Measurements from ENCODE around the gene TMPRSS2.

Gene TMPRSS2

GRCh38 chr21:41446586-41446985 lies 61.4 kb downstream of the TMPRSS2 start:
- DNase-seq: no peak

DNA sequence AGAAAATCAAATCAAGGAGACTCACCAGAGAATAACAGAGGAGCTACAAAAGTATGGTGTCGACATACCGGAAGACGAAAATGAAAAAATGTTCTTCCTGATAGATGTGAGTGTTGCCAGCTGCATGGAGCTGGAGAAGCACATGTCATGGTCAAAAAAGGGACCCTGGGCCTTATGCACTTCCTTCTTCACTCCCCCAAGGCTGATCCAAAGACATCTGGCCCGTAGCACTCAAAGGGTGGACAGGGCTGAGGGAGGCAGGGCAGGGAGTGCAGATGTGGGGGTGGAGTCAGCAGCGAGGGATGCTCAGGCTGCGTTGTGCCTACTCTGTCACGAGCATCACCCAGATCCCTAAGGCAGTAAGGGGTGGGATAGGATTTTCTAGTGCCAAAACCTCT lies 62.5 kb downstream of the TMPRSS2 start:
- DNase-seq: no peak

DNA sequence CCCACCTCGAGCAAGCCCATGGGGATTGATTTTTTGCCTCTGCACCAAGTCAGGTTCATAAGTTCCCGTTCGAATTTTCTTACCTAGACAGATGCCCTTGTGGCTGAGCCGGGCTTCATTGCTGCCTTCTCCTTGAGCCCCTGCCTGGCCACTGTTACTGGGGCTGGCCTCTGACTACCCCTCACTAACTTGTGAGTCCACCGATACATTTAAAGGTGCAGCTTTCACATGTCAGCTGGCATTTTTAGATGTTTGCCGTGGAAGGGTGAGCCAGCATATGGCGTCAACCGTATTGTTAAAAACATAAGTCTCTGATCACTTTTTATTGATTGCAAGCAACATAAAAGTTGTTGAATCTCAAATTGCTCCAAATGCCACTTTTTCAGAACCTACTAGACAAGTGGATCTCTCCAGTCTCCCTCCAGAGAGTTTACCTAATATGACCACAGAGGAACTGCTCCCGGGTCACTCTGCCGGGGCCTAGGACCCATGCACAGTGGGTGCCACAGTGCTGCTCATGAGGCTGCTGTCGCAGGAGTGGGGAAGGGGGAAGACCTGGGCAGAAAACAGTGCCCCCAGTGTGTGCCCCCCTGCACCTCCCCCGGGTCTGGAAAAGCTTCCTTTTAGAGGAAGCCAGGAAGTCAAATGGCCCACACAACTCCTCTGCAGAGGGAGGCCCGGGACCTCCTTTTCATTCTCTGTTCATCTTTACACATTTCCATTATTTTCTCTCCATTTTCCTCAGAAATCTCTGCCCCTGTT lies 63.1 kb downstream of the TMPRSS2 start:
- DNase-seq: no peak

DNA sequence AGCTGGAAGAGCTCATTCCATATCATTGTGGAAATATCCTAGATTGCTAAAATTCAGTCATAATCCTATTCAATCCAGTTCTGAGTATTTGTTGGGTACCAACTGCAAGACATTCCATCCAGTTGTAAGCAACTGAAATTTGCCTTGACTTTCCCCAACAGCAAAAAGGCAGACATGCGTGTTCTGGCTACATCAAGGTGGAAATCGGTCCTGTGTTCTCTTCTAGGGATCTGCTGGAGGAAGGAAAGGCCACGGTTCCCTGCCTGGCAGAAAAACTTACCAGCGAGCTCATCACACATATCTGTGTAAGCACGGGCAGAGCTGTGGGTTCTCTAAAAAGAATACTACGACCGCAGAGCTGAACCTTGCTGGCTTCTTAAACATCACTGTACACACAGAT lies 64.4 kb downstream of the TMPRSS2 start:
- no peak for DNase-seq

- no peak for DNase-seq
These were observed 65.3 kb downstream of the TMPRSS2 start for GRCh38 chr21:41442481-41443186.

DNA sequence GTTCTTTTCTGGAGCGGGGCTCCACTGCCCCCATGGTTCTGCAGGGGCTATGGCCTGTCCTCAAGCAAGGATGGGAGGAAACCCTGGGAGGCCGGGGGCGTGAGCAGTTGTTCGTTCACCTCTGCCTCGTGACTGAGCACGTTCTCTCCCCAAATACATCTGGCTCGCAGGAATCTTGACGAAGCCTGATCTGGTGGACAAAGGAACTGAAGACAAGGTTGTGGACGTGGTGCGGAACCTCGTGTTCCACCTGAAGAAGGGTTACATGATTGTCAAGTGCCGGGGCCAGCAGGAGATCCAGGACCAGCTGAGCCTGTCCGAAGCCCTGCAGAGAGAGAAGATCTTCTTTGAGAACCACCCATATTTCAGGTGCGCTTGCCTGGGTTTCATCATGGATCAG lies 66.4 kb downstream of the TMPRSS2 start:
- DNase-seq: no peak

DNA sequence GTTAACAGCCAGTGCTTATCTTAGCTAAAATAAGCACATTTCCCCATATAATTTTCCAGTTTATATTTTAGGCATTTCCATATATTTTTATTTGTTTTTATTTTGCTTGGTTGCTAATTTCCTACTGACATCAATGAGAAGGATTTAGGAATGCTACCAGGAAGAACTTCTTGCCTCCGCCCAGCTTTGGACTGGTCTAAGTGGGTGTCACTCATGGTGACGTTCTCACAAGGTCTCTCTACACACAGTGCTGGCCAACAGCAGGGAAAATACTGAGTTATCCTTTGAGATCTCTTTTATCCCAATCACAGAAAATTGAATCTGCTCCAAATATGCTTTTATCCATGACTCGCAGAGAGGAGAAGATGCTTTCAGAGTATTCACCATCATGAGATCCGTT lies 68.7 kb downstream of the TMPRSS2 start:
- DNase-seq: no peak

- DNase-seq: no peak
These were observed 69.4 kb downstream of the TMPRSS2 start for GRCh38 chr21:41438425-41439113.

DNA sequence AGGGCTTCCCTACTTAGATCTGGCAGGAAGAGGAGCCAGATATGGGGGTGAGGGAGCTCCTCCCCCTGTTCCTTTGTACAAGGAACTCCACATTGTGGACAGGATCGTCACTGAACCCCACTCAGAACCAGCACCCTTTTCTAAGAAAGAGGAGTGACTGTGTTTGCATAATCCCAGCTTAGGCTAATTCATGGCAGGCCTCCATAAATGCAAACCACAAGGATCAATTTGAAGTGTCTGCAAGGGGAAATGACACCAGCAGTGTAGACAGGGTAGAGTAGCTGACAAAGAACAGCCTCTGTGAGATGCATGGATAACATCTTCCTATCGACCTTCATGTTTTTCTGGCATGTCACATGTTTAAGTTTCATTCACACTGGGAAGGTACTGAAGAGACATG lies 70.2 kb downstream of the TMPRSS2 start:
- DNase-seq: no peak

- DNase-seq: no peak
These were observed 72.3 kb downstream of the TMPRSS2 start for GRCh38 chr21:41435706-41436105.

- DNase-seq: no peak
These were observed 74.4 kb downstream of the TMPRSS2 start for GRCh38 chr21:41433566-41433965.

- DNase-seq: no peak
These were observed 75.1 kb downstream of the TMPRSS2 start for GRCh38 chr21:41432562-41433460.

GRCh38 chr21:41431788-41432548 lies 76.0 kb downstream of the TMPRSS2 start:
- DNase-seq: no peak

DNA sequence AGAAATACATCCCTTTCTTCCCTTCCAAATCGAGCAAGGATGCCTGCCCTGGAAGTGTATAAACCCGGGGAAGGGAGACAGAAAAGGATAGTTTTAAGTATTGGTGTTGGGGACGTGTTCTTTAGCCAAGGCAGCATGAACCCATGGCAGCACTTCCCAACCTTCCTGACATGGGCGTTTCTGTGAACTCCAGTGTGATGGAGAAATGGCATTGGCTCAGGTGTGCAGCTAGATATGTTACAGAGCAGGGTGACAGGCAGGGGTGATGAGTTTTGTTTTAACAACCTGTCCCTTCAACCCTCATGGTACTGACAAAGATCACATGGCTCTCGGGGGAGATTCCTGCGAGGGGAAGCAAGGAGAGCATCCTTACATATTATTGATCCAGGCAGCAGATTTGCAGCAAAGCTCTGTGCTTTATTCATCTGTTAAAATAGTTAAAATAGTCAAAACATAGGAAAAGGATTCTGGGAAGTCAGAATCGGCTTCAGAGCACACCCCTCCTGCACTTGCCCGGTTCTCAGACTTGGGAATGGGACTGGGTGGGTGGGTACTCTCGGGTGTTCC lies 78.0 kb downstream of the TMPRSS2 start:
- DNase-seq: no peak

- no peak for DNase-seq
These were observed 78.7 kb downstream of the TMPRSS2 start for GRCh38 chr21:41429305-41429704.

- no peak for DNase-seq
These were observed 79.1 kb downstream of the TMPRSS2 start for GRCh38 chr21:41428847-41429246.

GRCh38 chr21:41428311-41428710 lies 79.6 kb downstream of the TMPRSS2 start:
- DNase-seq: no peak

DNA sequence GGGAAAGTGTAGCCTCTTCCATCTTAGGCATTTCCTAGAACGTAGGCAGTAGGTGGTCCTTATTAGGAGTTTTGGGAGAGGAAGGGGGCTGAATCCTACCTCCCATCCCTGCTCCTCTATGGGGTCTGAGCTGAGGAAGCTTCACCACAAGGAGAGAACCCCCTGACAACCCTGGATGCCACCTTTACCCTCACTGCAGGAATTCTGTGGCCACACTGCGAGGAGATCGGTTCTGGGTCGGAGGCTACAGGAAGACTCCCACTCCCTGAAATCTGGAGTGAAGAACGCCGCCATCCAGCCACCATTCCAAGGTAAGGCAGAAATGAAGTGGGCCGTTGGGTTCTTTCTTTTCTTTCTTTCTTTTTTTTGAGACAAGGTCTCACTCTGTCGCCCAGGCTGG lies 80.4 kb downstream of the TMPRSS2 start:
- DNase-seq: no peak

GRCh38 chr21:41426676-41427404 lies 81.1 kb downstream of the TMPRSS2 start:
- DNase-seq: no peak

DNA sequence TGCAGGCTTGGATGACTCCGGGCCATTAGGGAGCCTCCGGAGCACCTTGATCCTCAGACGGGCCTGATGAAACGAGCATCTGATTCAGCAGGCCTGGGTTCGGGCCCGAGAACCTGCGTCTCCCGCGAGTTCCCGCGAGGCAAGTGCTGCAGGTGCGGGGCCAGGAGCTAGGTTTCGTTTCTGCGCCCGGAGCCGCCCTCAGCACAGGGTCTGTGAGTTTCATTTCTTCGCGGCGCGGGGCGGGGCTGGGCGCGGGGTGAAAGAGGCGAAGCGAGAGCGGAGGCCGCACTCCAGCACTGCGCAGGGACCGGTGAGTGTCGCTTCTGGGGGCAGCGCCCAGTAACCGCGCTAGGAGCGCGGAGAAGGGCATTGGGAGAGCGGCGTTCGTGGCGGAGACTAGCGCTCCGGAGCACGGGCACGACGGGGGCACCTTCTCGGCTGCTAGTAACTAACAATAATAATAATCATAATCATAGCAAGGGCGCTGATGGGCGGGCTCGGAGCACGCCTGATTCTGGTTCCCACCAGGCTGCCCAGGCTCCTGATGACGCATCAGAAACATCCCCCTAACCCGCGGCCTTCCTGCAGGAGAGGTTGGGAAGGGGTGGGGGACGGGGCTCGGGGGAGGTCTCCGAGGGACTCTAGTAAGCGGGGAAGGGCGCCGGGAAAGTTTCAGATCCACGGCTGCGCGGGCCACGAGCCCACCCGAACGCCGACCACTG lies 81.8 kb downstream of the TMPRSS2 start, which contains the start of gene MX1:
Gene MX1 (plus strand): TSS at position 286 of the 722 bp plus-strand sequence. CDS start 5,832 bp downstream, outside the sequence.
- peak; percentile 90 for DNase-seq
